Panc1 (cell line): ENCODE measurements around the gene ATP11A. TPM values are rescaled to one million over a fixed set of nuclear protein-coding genes. Genes with fewer than 3 reads are reported as not detected.

Experiments
- ATAC-seq: fragments of 200-7000 bp; cut with Tn5 transposase; 2 replicates; pipeline ENCODE4 v1.9.1; 2020; ENCODE audit warnings: mild to moderate bottlenecking, moderate library complexity
- BruUV-seq: library from RNA; stranded (reverse); fragments of 400-500 nt; replicated peaks from 2 replicates; lab custom pipeline; 2021; lab: Mats Ljungman, UMichigan
- CTCF ChIA-PET: fragments of 300-600 bp; sonication (Branson Sonifier 250); formaldehyde crosslinking; loops from one replicate; lab custom pipeline; 2022; ENCODE audit warnings: antibody characterized with exemption; lab: Charles Lee
- POLR2A ChIA-PET: fragments of 300-600 bp; sonication (Branson Sonifier 250); formaldehyde crosslinking; loops from one replicate; lab custom pipeline; 2022; ENCODE audit warnings: antibody characterized with exemption; lab: Charles Lee
- DNase-seq: peaks from one replicate; pipeline ENCODE4 v3.0.0-alpha.2; 2010; ENCODE audit warnings: low read depth, low spot score
- H3K27ac ChIP-seq: 2 replicates; pipeline ENCODE4 v1.5.1; 2011; ENCODE audit warnings: mild to moderate bottlenecking, low read length, inconsistent platforms
- H3K27me3 ChIP-seq: fragments of 200-500 bp; sonication (Bioruptor generic); 2 replicates; pipeline ENCODE4 v1.6.0; 2014; ENCODE audit warnings: low read length, inconsistent platforms; ENCODE audit not compliant: control insufficient read depth, insufficient read depth
- H3K36me3 ChIP-seq: fragments of 200-500 bp; sonication (Bioruptor generic); 2 replicates; pipeline ENCODE4 v1.5.1; 2014; ENCODE audit warnings: inconsistent platforms, mild to moderate bottlenecking, low read length, moderate library complexity; ENCODE audit not compliant: control insufficient read depth, insufficient read depth
- H3K4me1 ChIP-seq: 2 replicates; pipeline ENCODE4 v1.5.1; 2011; ENCODE audit warnings: inconsistent platforms, mild to moderate bottlenecking, low read length, moderate library complexity; ENCODE audit not compliant: control insufficient read depth, insufficient read depth
- H3K4me3 ChIP-seq, 2 experiments: 2 replicates each; pipeline ENCODE4 v1.5.1; 2011 to 2012; ENCODE audit warnings: low read depth in 2 of 2, low read length in 2 of 2, mild to moderate bottlenecking in 2 of 2, inconsistent platforms in 1 of 2, moderate library complexity in 1 of 2
- H3K9me3 ChIP-seq: fragments of 200-500 bp; sonication (Bioruptor generic); 2 replicates; pipeline ENCODE4 v1.5.1; 2014; ENCODE audit warnings: low read depth, mild to moderate bottlenecking, inconsistent platforms, low read length, moderate library complexity; ENCODE audit not compliant: control insufficient read depth, insufficient read depth
- CTCF ChIP-seq: fragments of 450-650 bp; IDR thresholded peaks from 2 replicates; pipeline ENCODE4 v1.5.1; 2017; ENCODE audit warnings: mild to moderate bottlenecking
- POLR2AphosphoS5 ChIP-seq: IDR thresholded peaks from 2 replicates; pipeline ENCODE4 v1.6.1; 2012; ENCODE audit warnings: mild to moderate bottlenecking, low read depth, low read length, moderate library complexity
- REST ChIP-seq, 2 experiments: IDR thresholded peaks; 2 replicates each; pipeline ENCODE4 v1.6.1; 2011 to 2012; ENCODE audit warnings: low read depth in 2 of 2, control low read depth in 1 of 2, low read length in 1 of 2, mild to moderate bottlenecking in 1 of 2, moderate library complexity in 1 of 2; ENCODE audit not compliant: insufficient read depth in 1 of 2
- SIN3A ChIP-seq: IDR thresholded peaks from 2 replicates; pipeline ENCODE4 v1.6.1; 2012; ENCODE audit warnings: low read depth, mild to moderate bottlenecking, low read length, moderate library complexity, borderline replicate concordance; ENCODE audit not compliant: insufficient read depth
- TCF7L2 ChIP-seq: IDR thresholded peaks from 2 replicates; pipeline ENCODE4 v1.6.1; 2011; ENCODE audit warnings: mild to moderate bottlenecking, low read depth, low read length, inconsistent platforms
- in situ Hi-C: cut with HindIII; loops from 2 replicates; pipeline ENCODE4 v1.10.0; 2016; ENCODE audit warnings: low sequenced_read_pairs, low pct_unique_long_range_greater_than_20kb
- intact Hi-C: fragments of 100-400 bp; cut with micrococcal nuclease; formaldehyde crosslinking; loops from one replicate; pipeline ENCODE4 v1.10.0; 2022; ENCODE audit not compliant: unreplicated experiment
- total RNA-seq: library from RNA; stranded (reverse); gene quantifications from one replicate; pipeline ENCODE4 v1.2.1, GENCODE V29; 2021; ENCODE audit not compliant: unreplicated experiment

ATP11A gene
- total RNA-seq, 1 experiment from 2014 or later = 85.8 TPM

- TF ChIP-seq POLR2AphosphoS5 (no peak), TCF7L2 (no peak), CTCF (no peak)
- no peak for ATAC-seq
- H3K27me3 ChIP-seq = no peaks in the 10 kb centered on the region
- in situ Hi-C loops (no loop called here), intact Hi-C loops (no loop called here)
- POLR2A ChIA-PET = no interaction called here
- no peaks in the 10 kb centered on the region for H3K36me3 ChIP-seq
- CTCF ChIA-PET = no interaction called here
- H3K9me3 ChIP-seq = no peaks in the 10 kb centered on the region
- BruUV-seq = no TSS peak
- no peak overlapping the region for H3K27ac ChIP-seq
- no peak for DNase-seq
- no peak overlapping the region for H3K4me3 ChIP-seq
- H3K4me1 ChIP-seq = no peaks in the 10 kb centered on the region
Observed at GRCh38 chr13:112897603-112897955, 207.7 kb downstream of the ATP11A start.

- ATAC-seq (no peak), DNase-seq (no peak)
- no peaks in the 10 kb centered on the region for H3K27me3 ChIP-seq
- no peaks in the 10 kb centered on the region for H3K4me1 ChIP-seq
- BruUV-seq = no TSS peak
- TF ChIP-seq SIN3A (no peak), TCF7L2 (no peak), CTCF (no peak), REST (IDR thresholded peaks at IDR 0.05; ENCODE audit: insufficient read depth in 1 of 2, low read depth in 2 of 2, low read length in 1 of 2) (no peak), POLR2AphosphoS5 (no peak)
- intact Hi-C loops (no loop called here), in situ Hi-C loops (no loop called here)
- no peaks in the 10 kb centered on the region for H3K36me3 ChIP-seq
- ChIA-PET POLR2A (no interaction called here), CTCF (no interaction called here)
- no peak overlapping the region for H3K27ac ChIP-seq
- no peaks in the 10 kb centered on the region for H3K9me3 ChIP-seq
- H3K4me3 ChIP-seq = no peak overlapping the region
Observed at GRCh38 chr13:112897956-112898620, 208.2 kb downstream of the ATP11A start.
